Fibroblast of skin of left biceps (primary cell): ENCODE data around the gene HDGFL3.
"Not testable (repeated sequence)": the region's sequence is repeated elsewhere in the genome, so short reads cannot be mapped to it uniquely, and the experiment has no call there.

Experiments
- DNase-seq, 2 experiments: peaks; one replicate each; pipeline ENCODE4 v3.0.0-alpha.2; 2013; ENCODE audit warnings: low read depth in 2 of 2

HDGFL3 gene

GRCh38 chr15:83193721-83194120 is 13.9 kb downstream of the HDGFL3 start:
- DNase-seq, result no peak

- no peak for DNase-seq
These were observed 14.9 kb downstream of the HDGFL3 start for GRCh38 chr15:83192742-83193141.

- DNase-seq, result no peak
These were observed 17.2 kb downstream of the HDGFL3 start for GRCh38 chr15:83190450-83190849.

- no peak for DNase-seq
These were observed 22.1 kb downstream of the HDGFL3 start for GRCh38 chr15:83185561-83185960.

- no peak for DNase-seq
These were observed 28.7 kb downstream of the HDGFL3 start for GRCh38 chr15:83178869-83179325.

- no peak for DNase-seq
These were observed 29.2 kb downstream of the HDGFL3 start for GRCh38 chr15:83178390-83178789.

GRCh38 chr15:83174891-83175290 is 32.7 kb downstream of the HDGFL3 start:
- no peak for DNase-seq

GRCh38 chr15:83170474-83171165 is 37.0 kb downstream of the HDGFL3 start:
- DNase-seq, result no peak

- not testable (repeated sequence) for DNase-seq
These were observed 38.0 kb downstream of the HDGFL3 start for GRCh38 chr15:83169576-83169975.

- no peak for DNase-seq
These were observed 40.8 kb downstream of the HDGFL3 start for GRCh38 chr15:83166830-83167229.

- no peak for DNase-seq
These were observed 41.4 kb downstream of the HDGFL3 start for GRCh38 chr15:83166218-83166617.

GRCh38 chr15:83164771-83165404 is 42.7 kb downstream of the HDGFL3 start:
- no peak for DNase-seq

- peak in 1 of 2 experiments; percentile 10 for DNase-seq
These were observed 43.4 kb downstream of the HDGFL3 start for GRCh38 chr15:83164111-83164770.

GRCh38 chr15:83163032-83163431 is 44.6 kb downstream of the HDGFL3 start:
- DNase-seq, result no peak

GRCh38 chr15:83160741-83161140 is 46.9 kb downstream of the HDGFL3 start:
- no peak for DNase-seq

GRCh38 chr15:83158393-83158792 is 49.2 kb downstream of the HDGFL3 start:
- peak in 1 of 2 experiments; percentile 14 for DNase-seq

- no peak for DNase-seq
These were observed 51.7 kb downstream of the HDGFL3 start for GRCh38 chr15:83155942-83156341.

- DNase-seq, result no peak
These were observed 54.3 kb downstream of the HDGFL3 start for GRCh38 chr15:83153288-83153687.

- no peak for DNase-seq
These were observed 62.9 kb downstream of the HDGFL3 start for GRCh38 chr15:83144771-83145170.

- DNase-seq, result not testable (repeated sequence)
These were observed 65.5 kb downstream of the HDGFL3 start for GRCh38 chr15:83142151-83142550.

- no peak for DNase-seq
These were observed 74.6 kb downstream of the HDGFL3 start for GRCh38 chr15:83132861-83133523.

- no peak for DNase-seq
These were observed 77.8 kb downstream of the HDGFL3 start for GRCh38 chr15:83129791-83130190.
